ENCODE data around the gene CFB. TPM values are rescaled to one million over a fixed set of nuclear protein-coding genes. Genes with fewer than 3 reads are reported as not detected.

The CFB gene
- total and polyA plus RNA-seq, 2 of the 13 experiments (the other 11 are each of a cell fraction or from before 2014, with no cell fraction given): 171 to 513 TPM

- TF ChIP-seq, protein P1, sequence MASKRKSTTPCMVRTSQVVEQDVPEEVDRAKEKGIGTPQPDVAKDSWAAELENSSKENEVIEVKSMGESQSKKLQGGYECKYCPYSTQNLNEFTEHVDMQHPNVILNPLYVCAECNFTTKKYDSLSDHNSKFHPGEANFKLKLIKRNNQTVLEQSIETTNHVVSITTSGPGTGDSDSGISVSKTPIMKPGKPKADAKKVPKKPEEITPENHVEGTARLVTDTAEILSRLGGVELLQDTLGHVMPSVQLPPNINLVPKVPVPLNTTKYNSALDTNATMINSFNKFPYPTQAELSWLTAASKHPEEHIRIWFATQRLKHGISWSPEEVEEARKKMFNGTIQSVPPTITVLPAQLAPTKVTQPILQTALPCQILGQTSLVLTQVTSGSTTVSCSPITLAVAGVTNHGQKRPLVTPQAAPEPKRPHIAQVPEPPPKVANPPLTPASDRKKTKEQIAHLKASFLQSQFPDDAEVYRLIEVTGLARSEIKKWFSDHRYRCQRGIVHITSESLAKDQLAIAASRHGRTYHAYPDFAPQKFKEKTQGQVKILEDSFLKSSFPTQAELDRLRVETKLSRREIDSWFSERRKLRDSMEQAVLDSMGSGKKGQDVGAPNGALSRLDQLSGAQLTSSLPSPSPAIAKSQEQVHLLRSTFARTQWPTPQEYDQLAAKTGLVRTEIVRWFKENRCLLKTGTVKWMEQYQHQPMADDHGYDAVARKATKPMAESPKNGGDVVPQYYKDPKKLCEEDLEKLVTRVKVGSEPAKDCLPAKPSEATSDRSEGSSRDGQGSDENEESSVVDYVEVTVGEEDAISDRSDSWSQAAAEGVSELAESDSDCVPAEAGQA (IDR thresholded peaks at IDR 0.05; ENCODE audit: low read depth): peak; percentile 15; the same call in 1 of the 2 replicates
- TF ChIP-seq, protein P1 (CRISPR knock-in tag; IDR thresholded peaks at IDR 0.05; ENCODE audit: borderline replicate concordance): no peak
- no peak for TF ChIP-seq SIN3B (IDR thresholded peaks at IDR 0.05; ENCODE audit: low read length)
- TF ChIP-seq BCLAF1 (IDR thresholded peaks at IDR 0.05): no peak
- no peak for TF ChIP-seq RBM22 (optimal IDR thresholded peaks at IDR 0.05; ENCODE audit: low read length)
- peak; percentile 85 for TF ChIP-seq GFI1 (CRISPR knock-in tag; IDR thresholded peaks at IDR 0.05; ENCODE audit: borderline replicate concordance)
- no peak for TF ChIP-seq RORA (CRISPR knock-in tag; IDR thresholded peaks at IDR 0.05)
- peak; percentile 63; the same call in 1 of the 2 replicates for TF ChIP-seq KMT2B (CRISPR knock-in tag; IDR thresholded peaks at IDR 0.05)
- peak; percentile 89 for TF ChIP-seq TAF1 (CRISPR knock-in tag; IDR thresholded peaks at IDR 0.05)
- TF ChIP-seq CENPX (CRISPR knock-in tag; IDR thresholded peaks at IDR 0.05): no peak
- no peak for TF ChIP-seq MZF1 (CRISPR knock-in tag; IDR thresholded peaks at IDR 0.05; ENCODE audit: borderline replicate concordance)
- peak; percentile 91 for TF ChIP-seq ZNF501 (CRISPR knock-in tag; IDR thresholded peaks at IDR 0.05)
- TF ChIP-seq RXRA (CRISPR knock-in tag; IDR thresholded peaks at IDR 0.05): peak; percentile 100
- peak; percentile 92; the same call in 1 of the 2 replicates for TF ChIP-seq ELF3 (CRISPR knock-in tag; IDR thresholded peaks at IDR 0.05)
- TF ChIP-seq, protein P2, sequence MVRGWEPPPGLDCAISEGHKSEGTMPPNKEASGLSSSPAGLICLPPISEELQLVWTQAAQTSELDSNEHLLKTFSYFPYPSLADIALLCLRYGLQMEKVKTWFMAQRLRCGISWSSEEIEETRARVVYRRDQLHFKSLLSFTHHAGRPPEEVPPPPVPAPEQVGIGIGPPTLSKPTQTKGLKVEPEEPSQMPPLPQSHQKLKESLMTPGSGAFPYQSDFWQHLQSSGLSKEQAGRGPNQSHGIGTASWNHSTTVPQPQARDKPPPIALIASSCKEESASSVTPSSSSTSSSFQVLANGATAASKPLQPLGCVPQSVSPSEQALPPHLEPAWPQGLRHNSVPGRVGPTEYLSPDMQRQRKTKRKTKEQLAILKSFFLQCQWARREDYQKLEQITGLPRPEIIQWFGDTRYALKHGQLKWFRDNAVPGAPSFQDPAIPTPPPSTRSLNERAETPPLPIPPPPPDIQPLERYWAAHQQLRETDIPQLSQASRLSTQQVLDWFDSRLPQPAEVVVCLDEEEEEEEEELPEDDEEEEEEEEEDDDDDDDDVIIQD (CRISPR knock-in tag; IDR thresholded peaks at IDR 0.05; ENCODE audit: low read depth): peak; percentile 57
- peak; percentile 96 for TF ChIP-seq ZNF607 (CRISPR knock-in tag; IDR thresholded peaks at IDR 0.05; ENCODE audit: borderline replicate concordance)
- TF ChIP-seq, protein P3, sequence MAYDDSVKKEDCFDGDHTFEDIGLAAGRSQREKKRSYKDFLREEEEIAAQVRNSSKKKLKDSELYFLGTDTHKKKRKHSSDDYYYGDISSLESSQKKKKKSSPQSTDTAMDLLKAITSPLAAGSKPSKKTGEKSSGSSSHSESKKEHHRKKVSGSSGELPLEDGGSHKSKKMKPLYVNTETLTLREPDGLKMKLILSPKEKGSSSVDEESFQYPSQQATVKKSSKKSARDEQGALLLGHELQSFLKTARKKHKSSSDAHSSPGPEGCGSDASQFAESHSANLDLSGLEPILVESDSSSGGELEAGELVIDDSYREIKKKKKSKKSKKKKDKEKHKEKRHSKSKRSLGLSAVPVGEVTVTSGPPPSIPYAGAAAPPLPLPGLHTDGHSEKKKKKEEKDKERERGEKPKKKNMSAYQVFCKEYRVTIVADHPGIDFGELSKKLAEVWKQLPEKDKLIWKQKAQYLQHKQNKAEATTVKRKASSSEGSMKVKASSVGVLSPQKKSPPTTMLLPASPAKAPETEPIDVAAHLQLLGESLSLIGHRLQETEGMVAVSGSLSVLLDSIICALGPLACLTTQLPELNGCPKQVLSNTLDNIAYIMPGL (CRISPR knock-in tag; IDR thresholded peaks at IDR 0.05; ENCODE audit: borderline replicate concordance in 1 of 2, low read depth in 1 of 2): peak; percentile 17 to 80; a peak in 2 of 4 replicates
Observed at GRCh38 chr6:31945507-31946369, at the start of gene CFB (continued).
